ENCODE results near the gene MECR.

The MECR gene

GRCh38 chr1:29247571-29248273 lies 17.0 kb upstream of the MECR start:
- no peak overlapping the region for H3K27ac ChIP-seq
- TF ChIP-seq ZFX (IDR thresholded peaks at IDR 0.05; ENCODE audit: borderline replicate concordance) (no peak), CTCF (IDR thresholded peaks at IDR 0.05) (no peak)

GRCh38 chr1:29247044-29247443 lies 16.3 kb upstream of the MECR start:
- H3K27ac ChIP-seq: no peak overlapping the region
- TF ChIP-seq ZFX (IDR thresholded peaks at IDR 0.05; ENCODE audit: borderline replicate concordance) (no peak), CTCF (IDR thresholded peaks at IDR 0.05) (no peak)

- no peak overlapping the region for H3K27ac ChIP-seq
- TF ChIP-seq CTCF (IDR thresholded peaks at IDR 0.05): peak; percentile 71
- TF ChIP-seq ZFX (IDR thresholded peaks at IDR 0.05; ENCODE audit: borderline replicate concordance): no peak
Measured at GRCh38 chr1:29245876-29246275, 15.1 kb upstream of the MECR start.

GRCh38 chr1:29245261-29245660 lies 14.5 kb upstream of the MECR start:
- no peak overlapping the region for H3K27ac ChIP-seq

GRCh38 chr1:29243871-29244200 lies 13.1 kb upstream of the MECR start:
- H3K27ac ChIP-seq: no peak overlapping the region
- no peak for TF ChIP-seq CTCF (IDR thresholded peaks at IDR 0.05)
- TF ChIP-seq ZFX (IDR thresholded peaks at IDR 0.05; ENCODE audit: borderline replicate concordance): no peak

More at GRCh38 chr1:29245261-29245660, 14.5 kb upstream of the MECR start:
- TF ChIP-seq CTCF (IDR thresholded peaks at IDR 0.05) (no peak), ZFX (IDR thresholded peaks at IDR 0.05; ENCODE audit: borderline replicate concordance) (no peak)

GRCh38 chr1:29243023-29243870 lies 12.5 kb upstream of the MECR start:
- no peak overlapping the region for H3K27ac ChIP-seq

More at GRCh38 chr1:29243023-29243870, 12.5 kb upstream of the MECR start:
- no peak for TF ChIP-seq CTCF (IDR thresholded peaks at IDR 0.05)
- no peak for TF ChIP-seq ZFX (IDR thresholded peaks at IDR 0.05; ENCODE audit: borderline replicate concordance)

Data from 22Rv1 (cell line).